Measurements from ENCODE around the gene CHD3. TPM values are rescaled to one million over a fixed set of nuclear protein-coding genes. Genes with fewer than 3 reads are reported as not detected.

CHD3 gene
- total and polyA plus RNA-seq, 4 donors: 60.9 to 112 (median 76.5) TPM

DNA sequence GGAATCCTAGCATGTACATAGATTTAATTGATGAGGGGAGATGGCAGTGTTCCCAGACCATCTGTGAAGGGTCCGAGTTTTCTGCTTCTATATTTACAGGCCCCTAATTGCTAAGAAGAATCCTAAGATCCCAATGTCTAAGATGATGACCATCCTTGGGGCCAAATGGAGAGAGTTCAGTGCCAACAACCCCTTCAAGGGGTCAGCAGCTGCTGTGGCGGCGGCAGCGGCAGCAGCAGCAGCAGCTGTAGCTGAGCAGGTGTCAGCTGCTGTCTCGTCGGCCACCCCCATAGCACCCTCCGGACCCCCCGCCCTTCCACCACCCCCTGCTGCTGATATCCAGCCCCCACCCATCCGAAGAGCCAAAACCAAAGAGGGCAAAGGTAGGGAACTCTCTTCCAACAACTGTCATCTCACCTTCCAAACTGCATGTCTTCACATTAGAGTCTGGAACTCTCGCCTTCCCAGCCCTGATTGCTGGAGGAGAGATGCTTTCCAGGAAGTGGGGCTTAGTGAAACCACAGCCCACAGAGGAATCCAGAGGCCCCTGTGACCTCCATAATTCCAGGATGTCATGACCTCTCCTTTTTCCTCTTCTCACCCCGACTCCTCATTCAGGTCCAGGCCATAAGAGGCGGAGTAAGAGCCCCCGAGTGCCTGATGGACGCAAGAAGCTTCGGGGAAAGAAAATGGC is 4.7 kb downstream of the CHD3 start:
- TF ChIP-seq, protein P1, sequence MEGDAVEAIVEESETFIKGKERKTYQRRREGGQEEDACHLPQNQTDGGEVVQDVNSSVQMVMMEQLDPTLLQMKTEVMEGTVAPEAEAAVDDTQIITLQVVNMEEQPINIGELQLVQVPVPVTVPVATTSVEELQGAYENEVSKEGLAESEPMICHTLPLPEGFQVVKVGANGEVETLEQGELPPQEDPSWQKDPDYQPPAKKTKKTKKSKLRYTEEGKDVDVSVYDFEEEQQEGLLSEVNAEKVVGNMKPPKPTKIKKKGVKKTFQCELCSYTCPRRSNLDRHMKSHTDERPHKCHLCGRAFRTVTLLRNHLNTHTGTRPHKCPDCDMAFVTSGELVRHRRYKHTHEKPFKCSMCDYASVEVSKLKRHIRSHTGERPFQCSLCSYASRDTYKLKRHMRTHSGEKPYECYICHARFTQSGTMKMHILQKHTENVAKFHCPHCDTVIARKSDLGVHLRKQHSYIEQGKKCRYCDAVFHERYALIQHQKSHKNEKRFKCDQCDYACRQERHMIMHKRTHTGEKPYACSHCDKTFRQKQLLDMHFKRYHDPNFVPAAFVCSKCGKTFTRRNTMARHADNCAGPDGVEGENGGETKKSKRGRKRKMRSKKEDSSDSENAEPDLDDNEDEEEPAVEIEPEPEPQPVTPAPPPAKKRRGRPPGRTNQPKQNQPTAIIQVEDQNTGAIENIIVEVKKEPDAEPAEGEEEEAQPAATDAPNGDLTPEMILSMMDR (IDR thresholded peaks at IDR 0.05; ENCODE audit: control extremely low read depth, extremely low read depth): no peak
- ATAC-seq (ENCODE audit: insufficient read depth, low FRiP score): no peak
- Histone ChIP-seq H3K36me3 (ENCODE audit: control insufficient read depth in 4 of 4, insufficient read depth in 4 of 4, low read length in 4 of 4) (peaks cover 0 to 63% (median 45%) of the 10 kb centered on the region in 4 donors), H3K4me3 (no peak overlapping the region), H3K9me3 (ENCODE audit: control insufficient read depth in 4 of 4, insufficient read depth in 3 of 4, low read length in 3 of 4) (no peaks in the 10 kb centered on the region), H3K9ac (ENCODE audit: insufficient read depth in 1 of 2, low read length in 2 of 2) (no peak overlapping the region), H3K27ac (ENCODE audit: low read depth in 1 of 2, low read length in 1 of 2) (no peak overlapping the region), H3K27me3 (ENCODE audit: control insufficient read depth in 3 of 3, insufficient read depth in 3 of 3, low read length in 2 of 3) (no peaks in the 10 kb centered on the region), H3K4me1 (ENCODE audit: control insufficient read depth in 5 of 5, insufficient read depth in 5 of 5, low read length in 5 of 5) (peaks cover 7 to 26% (median 20%) of the 10 kb centered on the region in 5 donors)
- WGBS, 2 donors: 87 to 91% methylated on average over 15 of the region's 15 CpGs
- DNase-seq: peak in 2 of 3 donors; percentile 41 to 47

DNA sequence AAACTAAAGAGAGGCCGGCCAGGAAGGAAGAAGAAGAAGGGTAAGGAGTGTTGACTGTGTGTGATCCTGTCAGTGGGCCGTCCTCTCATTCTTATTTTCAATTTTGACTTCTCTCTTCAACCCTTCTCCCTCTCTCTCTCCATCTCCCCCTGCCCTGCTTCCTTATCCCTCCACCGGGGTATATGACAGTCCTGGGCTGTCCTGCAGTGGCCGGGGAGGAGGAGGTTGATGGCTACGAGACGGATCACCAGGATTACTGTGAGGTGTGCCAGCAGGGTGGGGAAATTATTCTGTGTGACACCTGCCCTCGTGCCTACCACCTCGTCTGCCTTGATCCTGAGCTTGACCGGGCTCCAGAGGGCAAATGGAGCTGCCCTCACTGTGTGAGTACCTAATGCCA is 5.6 kb downstream of the CHD3 start:
- Histone ChIP-seq H3K4me1 (ENCODE audit: control insufficient read depth in 5 of 5, insufficient read depth in 5 of 5, low read length in 5 of 5) (peaks cover 0 to 17% (median 11%) of the 10 kb centered on the region in 5 donors), H3K9ac (ENCODE audit: insufficient read depth in 1 of 2, low read length in 2 of 2) (no peak overlapping the region), H3K27me3 (ENCODE audit: control insufficient read depth in 3 of 3, insufficient read depth in 3 of 3, low read length in 2 of 3) (no peaks in the 10 kb centered on the region), H3K4me3 (no peak overlapping the region), H3K36me3 (ENCODE audit: control insufficient read depth in 4 of 4, insufficient read depth in 4 of 4, low read length in 4 of 4) (peaks cover 0 to 70% (median 54%) of the 10 kb centered on the region in 4 donors), H3K9me3 (ENCODE audit: control insufficient read depth in 4 of 4, insufficient read depth in 3 of 4, low read length in 3 of 4) (no peaks in the 10 kb centered on the region), H3K27ac (ENCODE audit: low read depth in 1 of 2, low read length in 1 of 2) (no peak overlapping the region)
- DNase-seq (no peak), ATAC-seq (ENCODE audit: insufficient read depth, low FRiP score) (no peak)
- 94 to 96% methylated on average over 8 to 9 of the region's 9 CpGs for WGBS, 2 donors
- TF ChIP-seq, protein P1 (IDR thresholded peaks at IDR 0.05; ENCODE audit: control extremely low read depth, extremely low read depth): no peak

DNA sequence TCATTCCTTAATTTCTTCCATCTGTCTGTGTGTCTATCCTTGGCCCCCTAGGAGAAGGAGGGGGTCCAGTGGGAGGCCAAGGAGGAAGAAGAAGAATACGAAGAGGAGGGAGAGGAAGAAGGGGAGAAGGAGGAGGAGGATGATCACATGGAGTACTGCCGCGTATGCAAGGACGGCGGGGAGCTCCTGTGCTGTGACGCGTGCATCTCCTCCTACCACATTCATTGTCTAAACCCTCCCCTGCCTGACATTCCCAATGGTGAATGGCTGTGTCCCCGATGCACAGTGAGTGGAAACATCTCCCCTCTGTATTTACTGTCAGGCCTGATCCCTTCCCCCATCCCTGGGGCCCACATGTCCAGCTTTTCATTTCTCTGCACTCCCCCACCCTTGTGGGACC is 6.3 kb downstream of the CHD3 start:
- no peak overlapping the region for H3K4me3 ChIP-seq
- DNase-seq (no peak), ATAC-seq (ENCODE audit: insufficient read depth, low FRiP score) (no peak)
- H3K9me3 ChIP-seq (ENCODE audit: control insufficient read depth in 4 of 4, insufficient read depth in 3 of 4, low read length in 3 of 4): no peaks in the 10 kb centered on the region
- H3K27me3 ChIP-seq (ENCODE audit: control insufficient read depth in 3 of 3, insufficient read depth in 3 of 3, low read length in 2 of 3): no peaks in the 10 kb centered on the region
- H3K9ac ChIP-seq (ENCODE audit: insufficient read depth in 1 of 2, low read length in 2 of 2): no peak overlapping the region
- peaks cover 0 to 76% (median 60%) of the 10 kb centered on the region in 4 donors for H3K36me3 ChIP-seq (ENCODE audit: control insufficient read depth in 4 of 4, insufficient read depth in 4 of 4, low read length in 4 of 4)
- 83 to 94% methylated on average over 8 of the region's 8 CpGs for WGBS, 2 donors
- H3K4me1 ChIP-seq (ENCODE audit: control insufficient read depth in 5 of 5, insufficient read depth in 5 of 5, low read length in 5 of 5): peaks cover 0 to 10% (median 5%) of the 10 kb centered on the region in 5 donors
- H3K27ac ChIP-seq (ENCODE audit: low read depth in 1 of 2, low read length in 1 of 2): no peak overlapping the region
- TF ChIP-seq, protein P1 (IDR thresholded peaks at IDR 0.05; ENCODE audit: control extremely low read depth, extremely low read depth): no peak

Data from lung (tissue), 12 donors.